Measurements from ENCODE around the gene HIBADH. TPM values are rescaled to one million over a fixed set of nuclear protein-coding genes. Genes with fewer than 3 reads are reported as not detected.

HIBADH gene
- total RNA-seq (2022; extraction: Qiagen RNA extraction) = 37.4 to 47.1 TPM (median 41.6 TPM) in 5 replicates

DNA sequence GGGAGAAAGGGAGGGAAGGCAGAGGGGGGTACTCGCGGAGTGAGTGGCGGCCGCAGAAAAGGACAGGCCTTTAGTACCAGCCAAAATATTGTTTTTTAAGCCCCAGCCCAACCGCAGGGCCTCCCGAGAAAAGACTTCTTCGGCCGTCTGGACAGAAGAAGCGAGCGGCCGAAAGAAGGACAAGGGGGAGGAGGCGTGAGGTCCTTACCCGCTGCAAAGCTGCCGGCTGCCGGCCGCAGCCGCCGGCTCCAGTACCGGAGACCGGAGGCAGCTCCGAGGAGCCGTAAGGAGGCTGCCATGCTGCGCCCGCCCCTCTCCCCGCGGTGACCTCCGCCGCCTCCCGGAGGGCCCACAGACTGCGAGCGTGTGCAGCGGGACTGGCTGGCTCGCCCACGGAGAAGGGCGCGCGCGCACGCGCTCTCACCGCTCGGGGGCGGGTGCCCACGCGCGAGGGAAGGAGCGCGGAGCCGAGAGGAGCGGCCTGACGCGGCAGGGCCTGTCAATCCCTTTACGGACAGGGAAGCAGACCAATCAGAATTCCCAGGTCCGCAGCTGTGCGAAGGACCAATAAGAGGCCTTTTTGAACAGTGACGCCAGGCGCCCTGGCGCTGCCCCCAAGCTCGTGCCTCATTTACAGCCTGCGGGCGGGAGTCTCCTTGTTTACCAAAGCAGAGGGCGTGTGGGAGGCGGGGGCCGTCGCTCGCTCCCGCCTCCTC lies at the start of gene HIBADH:
TSS of gene HIBADH (minus strand) at position 394 of the 716 bp plus-strand sequence. CDS start at position 299, 95 bp downstream.

Other genes with a start within 250 kb of the HIBADH start
- 65.1 to 105 TPM (median 75.4 TPM) in 5 replicates for gene TAX1BP1, start 77.3 kb upstream of the HIBADH start, total RNA-seq (2022; extraction: Qiagen RNA extraction)